ENCODE measurements around the gene DPP7.
"Not testable (repeated sequence)": the region's sequence is repeated elsewhere in the genome, so short reads cannot be mapped to it uniquely, and the experiment has no call there.

DPP7 gene

GRCh38 chr9:137069508-137070091 is 44.9 kb downstream of the DPP7 start:
- no peak for DNase-seq

- DNase-seq = no peak
These were observed 45.7 kb downstream of the DPP7 start for GRCh38 chr9:137068539-137069507.

- DNase-seq = peak; percentile 84 to 85
These were observed 46.5 kb downstream of the DPP7 start for GRCh38 chr9:137067860-137068538.

GRCh38 chr9:137066096-137066861 is 48.3 kb downstream of the DPP7 start:
- no peak for DNase-seq

- DNase-seq = no peak
These were observed 49.1 kb downstream of the DPP7 start for GRCh38 chr9:137065336-137065967.

- no peak for DNase-seq
These were observed 49.7 kb downstream of the DPP7 start for GRCh38 chr9:137064880-137065164.

- DNase-seq = peak; percentile 49 to 61
These were observed 50.3 kb downstream of the DPP7 start for GRCh38 chr9:137064027-137064879.

GRCh38 chr9:137063311-137064026 is 51.1 kb downstream of the DPP7 start:
- DNase-seq = no peak

- not testable (repeated sequence) for DNase-seq
These were observed 51.7 kb downstream of the DPP7 start for GRCh38 chr9:137062798-137063197.

GRCh38 chr9:137062384-137062783 is 52.1 kb downstream of the DPP7 start:
- no peak for DNase-seq
